Endothelial cell (in vitro differentiated cells): ENCODE results near the gene USP48. TPM values are rescaled to one million over a fixed set of nuclear protein-coding genes. Genes with fewer than 3 reads are reported as not detected.
"Not testable (repeated sequence)": the region's sequence is repeated elsewhere in the genome, so short reads cannot be mapped to it uniquely, and the experiment has no call there.

Experiments
- DNase-seq: peaks from one replicate; pipeline ENCODE4 v3.0.0; 2021; ENCODE audit warnings: low spot score
- H3K27ac Mint-ChIP-seq: one replicate; pipeline ENCODE4 v1.8.0; 2021; ENCODE audit warnings: mixed read lengths, inconsistent platforms; ENCODE audit not compliant: unreplicated experiment
- H3K27me3 Mint-ChIP-seq: one replicate; pipeline ENCODE4 v1.8.0; 2021; ENCODE audit warnings: mild to moderate bottlenecking, moderate library complexity, mixed read lengths, inconsistent platforms; ENCODE audit not compliant: unreplicated experiment
- H3K36me3 Mint-ChIP-seq: one replicate; pipeline ENCODE4 v1.8.0; 2021; ENCODE audit warnings: mild to moderate bottlenecking, low read depth, mixed read lengths, inconsistent platforms; ENCODE audit not compliant: unreplicated experiment
- H3K4me1 Mint-ChIP-seq: one replicate; pipeline ENCODE4 v1.8.0; 2021; ENCODE audit warnings: mild to moderate bottlenecking, mixed read lengths, inconsistent platforms; ENCODE audit not compliant: unreplicated experiment
- H3K4me3 Mint-ChIP-seq: one replicate; pipeline ENCODE4 v1.8.0; 2021; ENCODE audit warnings: mild to moderate bottlenecking, mixed read lengths, inconsistent platforms; ENCODE audit not compliant: unreplicated experiment
- H3K9me3 Mint-ChIP-seq: one replicate; pipeline ENCODE4 v1.8.0; 2021; ENCODE audit warnings: mixed read lengths, inconsistent platforms; ENCODE audit not compliant: unreplicated experiment
- CTCF ChIP-seq: fragments of 200-600 bp; sonication (generic); IDR thresholded peaks from one replicate; pipeline ENCODE4 v1.5.0; 2021; ENCODE audit warnings: antibody characterized with exemption; ENCODE audit not compliant: unreplicated experiment
- total RNA-seq: library from RNA; stranded (reverse); fragmentation: NEBNext Ultra II Directional; extraction: Animal tissue kit (Norgen Biotek cat#: 25700); gene quantifications from one replicate; pipeline ENCODE4 v1.2.1, GENCODE V29; 2021; ENCODE audit not compliant: unreplicated experiment

USP48 gene
- total RNA-seq, 1 donor from 2014 or later = 57.9 TPM

GRCh38 chr1:21781815-21782348 lies 1.1 kb downstream of the USP48 start:
- no peak for TF ChIP-seq CTCF
- Mint-ChIP-seq H3K27ac (peak overlapping the region; percentile 90), H3K4me1 (peaks cover 17% of the 10 kb centered on the region), H3K9me3 (no peaks in the 10 kb centered on the region), H3K36me3 (peaks cover 10% of the 10 kb centered on the region), H3K27me3 (no peaks in the 10 kb centered on the region), H3K4me3 (peak overlapping the region; percentile 95)
- DNase-seq = peak; percentile 30

- Mint-ChIP-seq H3K9me3 (no peaks in the 10 kb centered on the region), H3K36me3 (peaks cover 7% of the 10 kb centered on the region), H3K27me3 (no peaks in the 10 kb centered on the region), H3K4me1 (peaks cover 18% of the 10 kb centered on the region), H3K27ac (peak overlapping the region; percentile 53), H3K4me3 (peak overlapping the region; percentile 56)
- DNase-seq = no peak
- no peak for TF ChIP-seq CTCF
Observed at GRCh38 chr1:21779613-21780521, 3.1 kb downstream of the USP48 start.

GRCh38 chr1:21778405-21778727 lies 4.6 kb downstream of the USP48 start:
- Mint-ChIP-seq H3K4me3 (no peak overlapping the region), H3K27ac (no peak overlapping the region), H3K36me3 (peaks cover 7% of the 10 kb centered on the region), H3K27me3 (no peaks in the 10 kb centered on the region), H3K9me3 (no peaks in the 10 kb centered on the region), H3K4me1 (peaks cover 18% of the 10 kb centered on the region)
- no peak for DNase-seq
- no peak for TF ChIP-seq CTCF

GRCh38 chr1:21776925-21777324 lies 6.0 kb downstream of the USP48 start:
- not testable (repeated sequence) for H3K9me3 Mint-ChIP-seq, H3K36me3 Mint-ChIP-seq, DNase-seq, H3K27ac Mint-ChIP-seq, H3K4me3 Mint-ChIP-seq, H3K27me3 Mint-ChIP-seq
- H3K4me1 Mint-ChIP-seq = peaks cover 16% of the 10 kb centered on the region

- H3K27ac Mint-ChIP-seq = no peak overlapping the region
- DNase-seq = no peak
- H3K36me3 Mint-ChIP-seq = no peaks in the 10 kb centered on the region
- H3K4me1 Mint-ChIP-seq = peaks cover 13% of the 10 kb centered on the region
- H3K9me3 Mint-ChIP-seq = no peaks in the 10 kb centered on the region
- no peaks in the 10 kb centered on the region for H3K27me3 Mint-ChIP-seq
- H3K4me3 Mint-ChIP-seq = no peak overlapping the region
- no peak for TF ChIP-seq CTCF
Observed at GRCh38 chr1:21775985-21776562, 6.9 kb downstream of the USP48 start.
